GM18861 (cell line): ENCODE results near the gene ITGA11.
"Not testable (repeated sequence)": the region's sequence is repeated elsewhere in the genome, so short reads cannot be mapped to it uniquely, and the experiment has no call there.

Experiments
- ATAC-seq: cut with Tn5 transposase; IDR thresholded peaks from one replicate; pipeline ENCODE4 v1.9.1; 2021; ENCODE audit not compliant: unreplicated experiment

Gene ITGA11

DNA sequence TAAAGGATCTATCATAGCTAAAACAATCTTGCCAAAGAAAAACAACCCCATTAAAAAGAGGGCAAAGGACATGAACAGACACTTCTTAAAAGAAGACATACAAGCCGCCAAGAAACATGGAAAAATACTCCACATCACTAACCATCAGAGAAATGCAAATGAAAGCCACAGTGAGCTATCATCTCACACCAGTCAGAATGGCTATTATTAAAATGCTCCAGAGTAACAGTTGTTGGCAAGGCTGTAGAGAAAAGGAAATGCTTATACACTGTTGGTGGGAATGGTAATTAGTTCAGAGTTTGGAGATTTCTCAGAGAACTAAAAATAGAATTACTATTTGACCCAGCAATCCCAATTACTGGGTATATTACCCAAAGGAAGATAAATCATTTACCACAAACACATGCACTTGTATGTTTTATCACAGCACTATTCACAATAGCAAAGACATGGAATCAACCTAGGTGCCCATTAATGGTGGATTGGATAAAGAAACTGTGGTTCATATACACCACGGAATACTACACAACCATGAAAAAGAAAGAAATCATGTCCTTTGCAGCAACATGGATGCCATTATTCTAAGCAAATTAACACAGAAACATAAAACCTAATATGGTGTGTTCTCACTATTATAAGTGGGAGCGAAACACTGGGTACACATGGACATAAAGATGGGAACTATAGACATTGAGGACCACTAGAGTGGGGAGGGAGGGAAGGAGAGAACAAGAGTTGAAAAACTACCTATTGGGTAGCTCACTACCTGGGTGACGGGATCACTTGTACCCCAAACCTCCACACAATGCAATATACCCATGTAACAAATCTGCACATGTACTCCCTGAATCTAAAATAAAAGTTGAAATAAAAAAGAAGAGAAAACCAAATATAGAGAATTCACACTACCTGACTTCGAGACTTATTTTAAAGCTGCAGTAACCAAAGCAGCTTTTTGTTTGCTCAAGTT lies 32.6 kb downstream of the ITGA11 start:
- no peak for ATAC-seq

DNA sequence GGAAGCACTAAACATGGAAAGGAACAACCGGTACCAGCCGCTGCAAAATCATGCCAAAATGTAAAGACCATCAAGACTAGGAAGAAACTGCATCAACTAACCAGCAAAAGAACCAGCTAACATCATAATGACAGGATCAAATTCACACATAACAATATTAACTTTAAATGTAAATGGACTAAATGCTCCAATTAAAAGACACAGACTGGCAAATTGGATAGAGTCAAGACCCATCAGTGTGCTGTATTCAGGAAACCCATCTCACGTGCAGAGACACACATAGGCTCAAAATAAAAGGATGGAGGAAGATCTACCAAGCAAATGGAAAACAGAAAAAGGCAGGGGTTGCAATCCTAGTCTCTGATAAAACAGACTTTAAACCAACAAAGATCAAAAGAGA lies 34.0 kb downstream of the ITGA11 start:
- not testable (repeated sequence) for ATAC-seq

- no peak for ATAC-seq
These were observed 35.9 kb downstream of the ITGA11 start for GRCh38 chr15:68396068-68396467.

GRCh38 chr15:68391121-68391520 lies 40.8 kb downstream of the ITGA11 start:
- no peak for ATAC-seq

GRCh38 chr15:68389936-68390817 lies 41.8 kb downstream of the ITGA11 start:
- ATAC-seq = peak; percentile 76

- ATAC-seq = no peak
These were observed 42.7 kb downstream of the ITGA11 start for GRCh38 chr15:68389041-68389930.

- ATAC-seq = no peak
These were observed 44.4 kb downstream of the ITGA11 start for GRCh38 chr15:68387381-68388143.

DNA sequence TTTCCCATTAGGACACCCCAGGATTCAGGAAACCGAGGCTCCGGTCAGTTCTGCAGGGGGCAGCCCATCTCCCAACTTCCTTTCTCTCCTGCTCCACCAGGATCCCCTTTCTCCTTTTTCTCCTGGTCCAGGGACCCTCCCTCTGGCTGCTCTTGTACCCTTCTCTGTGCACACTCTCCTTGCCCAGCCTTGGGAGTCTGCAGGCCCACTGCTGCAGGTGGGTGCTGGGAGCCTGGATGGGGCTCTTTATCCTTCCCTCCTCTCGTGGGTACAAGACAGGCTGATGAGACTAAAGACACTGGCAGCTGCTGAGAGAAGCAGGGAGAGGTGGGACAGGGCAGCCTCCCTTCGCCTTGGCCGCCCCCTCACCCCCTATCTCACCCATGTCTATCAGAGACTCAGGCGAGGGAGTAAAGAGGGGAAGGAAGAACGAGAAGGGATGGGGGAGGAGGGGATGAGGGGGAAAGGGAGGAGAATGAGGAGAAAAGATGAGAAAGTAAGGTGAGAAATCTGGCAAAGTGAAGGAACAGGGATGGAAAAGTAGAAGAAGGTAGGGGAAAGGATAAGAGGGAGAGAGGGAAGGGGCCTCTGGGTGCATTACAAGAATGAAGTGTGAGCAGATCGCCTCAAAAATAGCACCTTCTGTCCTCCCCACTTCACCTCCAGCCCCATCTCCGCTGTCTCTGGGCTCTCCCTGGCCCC lies 45.2 kb downstream of the ITGA11 start:
- no peak for ATAC-seq

- ATAC-seq = no peak
These were observed 46.0 kb downstream of the ITGA11 start for GRCh38 chr15:68385671-68386586.

GRCh38 chr15:68385240-68385561 lies 46.8 kb downstream of the ITGA11 start:
- no peak for ATAC-seq

- ATAC-seq = no peak
These were observed 47.3 kb downstream of the ITGA11 start for GRCh38 chr15:68384451-68385239.

DNA sequence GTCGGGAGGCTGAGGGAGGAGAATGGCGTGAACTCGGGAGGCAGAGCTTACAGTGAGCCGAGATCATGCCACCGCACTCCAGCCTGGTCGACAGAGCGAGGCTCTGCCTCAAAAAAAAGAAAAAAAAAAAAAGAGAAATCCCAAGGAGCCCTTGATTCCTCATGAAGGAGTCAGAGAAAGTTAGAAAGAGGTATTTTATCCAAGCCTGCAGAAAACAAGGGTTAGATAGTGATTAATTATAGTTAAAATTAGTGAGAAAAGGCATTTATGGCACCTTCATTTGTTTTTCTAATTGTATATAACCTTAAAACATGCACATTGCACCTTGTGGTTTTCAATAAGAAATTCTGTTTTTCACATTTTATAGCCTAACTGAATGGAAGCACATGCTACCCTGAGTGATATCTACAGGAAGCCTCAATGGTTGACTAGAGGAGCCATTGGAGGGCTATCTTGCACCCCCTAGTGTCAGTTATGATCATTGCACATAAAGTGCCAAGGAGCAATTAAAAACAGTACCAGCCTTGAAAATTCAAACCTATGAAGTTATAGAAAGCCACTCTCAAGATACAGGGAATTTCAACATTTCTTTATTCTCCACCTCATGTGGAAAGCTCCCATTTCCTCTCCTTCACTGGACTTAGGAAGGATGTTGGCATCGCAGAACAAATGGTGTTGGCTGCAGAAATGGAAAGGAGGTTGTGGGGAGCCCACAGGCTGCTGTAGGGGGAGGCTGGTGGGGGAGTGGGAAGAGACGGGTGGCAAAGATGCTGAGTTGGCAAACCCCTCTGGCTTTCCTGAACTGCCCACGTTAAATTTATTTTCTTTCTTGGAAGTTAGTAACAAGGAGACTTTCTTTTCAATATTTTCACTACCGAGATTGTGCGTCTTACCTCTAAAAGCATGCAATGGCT lies 48.5 kb downstream of the ITGA11 start:
- ATAC-seq = no peak

DNA sequence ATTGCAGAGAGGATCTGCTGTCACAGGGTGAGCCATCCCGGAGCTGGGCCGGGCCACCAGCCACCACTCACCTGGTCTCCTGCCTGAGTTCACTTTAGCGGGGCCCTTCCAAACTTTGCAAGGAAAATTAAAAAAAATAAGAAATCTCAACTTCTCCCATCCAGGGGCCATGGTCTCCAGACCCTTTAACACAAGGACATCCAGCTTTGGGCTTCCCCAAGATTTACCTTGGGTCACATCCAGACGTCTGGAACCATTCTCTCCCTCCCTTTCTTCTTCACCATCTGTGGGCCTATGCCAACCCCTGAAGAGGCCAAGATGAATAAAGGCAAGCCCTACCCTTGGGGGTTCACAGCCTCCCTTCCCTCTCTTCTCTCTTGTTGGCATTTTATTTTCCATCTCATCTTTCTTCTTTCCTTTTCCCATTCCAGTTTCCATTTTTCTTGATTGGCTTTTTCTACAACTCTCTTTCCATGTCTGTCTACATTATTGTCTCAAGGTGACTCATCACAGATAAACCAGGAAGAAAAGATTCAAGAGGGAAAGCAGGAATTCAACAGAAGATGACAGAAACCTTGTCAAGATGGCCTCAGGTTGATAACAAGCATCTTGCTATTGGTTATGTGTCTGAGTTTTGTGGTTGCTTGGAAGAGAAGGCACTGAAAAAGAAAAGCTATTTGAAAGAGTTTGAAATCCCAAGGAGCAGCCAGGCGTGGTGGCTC lies 49.5 kb downstream of the ITGA11 start:
- no peak for ATAC-seq

DNA sequence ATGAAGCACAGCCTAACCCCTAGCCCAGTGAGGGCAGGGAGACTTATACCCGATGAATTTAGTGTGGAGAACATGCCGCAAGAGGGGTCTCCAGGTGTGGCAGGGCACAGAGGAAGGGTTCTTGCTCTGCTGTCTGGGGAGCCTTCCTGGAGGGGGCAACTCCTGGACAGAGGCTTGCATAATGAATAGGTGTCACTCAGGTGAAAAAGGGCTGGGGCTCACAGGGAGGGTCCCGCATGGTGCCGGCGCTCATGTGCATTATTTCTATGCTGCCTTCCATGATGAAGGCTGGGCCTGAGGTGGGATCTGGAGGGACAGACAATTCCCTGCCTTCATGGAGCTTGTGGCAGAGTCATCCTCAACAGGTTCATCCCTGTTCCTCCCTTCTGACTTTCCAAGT lies 51.5 kb downstream of the ITGA11 start:
- ATAC-seq = no peak

GRCh38 chr15:68379759-68380290 lies 52.1 kb downstream of the ITGA11 start:
- ATAC-seq = no peak
